CD1c-positive myeloid dendritic cell (primary cell): ENCODE data around the gene PRCP.
A peak's percentile ranks its signal among the peaks of the same experiment; 100 is the strongest.
"Not testable (repeated sequence)": the region's sequence is repeated elsewhere in the genome, so short reads cannot be mapped to it uniquely, and the experiment has no call there.

Experiments used
- DNase-seq: peaks from one replicate; pipeline ENCODE4 v3.0.0-alpha.2; 2016; ENCODE audit errors: extremely low spot score

Gene PRCP

DNA sequence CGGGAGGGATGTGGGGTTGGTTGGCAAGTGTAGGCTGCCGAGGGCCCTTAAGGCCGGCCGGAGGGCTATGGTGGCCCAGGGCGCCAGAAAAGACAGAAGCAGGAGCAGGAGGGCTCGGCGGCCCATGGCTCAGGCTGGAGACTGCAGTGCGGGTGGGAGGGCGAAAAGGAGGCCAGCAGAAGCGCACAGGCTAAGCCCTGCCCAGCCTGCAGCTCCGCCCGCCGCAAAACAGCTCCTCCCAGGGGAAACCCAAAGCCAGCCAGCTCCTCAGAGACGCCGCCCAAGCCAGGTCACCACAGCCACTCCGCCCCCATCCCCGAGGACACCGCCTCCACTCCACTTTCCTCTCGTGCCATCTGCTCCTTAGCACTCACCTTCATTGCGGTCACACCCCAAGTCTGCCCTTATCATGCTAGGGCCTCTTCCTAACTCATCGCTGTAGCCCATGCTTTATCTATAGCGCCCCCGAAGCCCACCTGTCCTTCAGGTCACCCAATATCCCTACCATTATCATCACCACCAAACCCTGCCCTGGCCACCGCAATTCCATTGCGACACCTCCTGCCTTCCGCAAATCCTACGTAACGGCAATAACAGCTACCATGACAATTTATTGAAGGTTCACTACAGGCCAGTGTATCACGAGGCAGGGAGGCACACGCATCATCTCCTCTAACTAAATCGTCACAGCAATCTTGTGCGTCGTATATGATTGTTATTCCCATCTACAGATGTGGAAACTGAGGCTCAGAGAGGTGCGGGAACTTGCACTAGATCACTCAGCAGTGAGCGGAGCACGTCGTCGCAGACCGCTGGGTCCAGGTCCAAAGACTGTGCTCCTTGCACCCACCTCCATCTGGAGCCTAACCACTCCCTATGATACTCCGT lies at the start of gene PRCP:
Gene PRCP (minus strand): TSS at position 154 of the 888 bp plus-strand sequence. CDS start 28 bp downstream, at position 126.
- DNase-seq = peak; percentile 95

DNA sequence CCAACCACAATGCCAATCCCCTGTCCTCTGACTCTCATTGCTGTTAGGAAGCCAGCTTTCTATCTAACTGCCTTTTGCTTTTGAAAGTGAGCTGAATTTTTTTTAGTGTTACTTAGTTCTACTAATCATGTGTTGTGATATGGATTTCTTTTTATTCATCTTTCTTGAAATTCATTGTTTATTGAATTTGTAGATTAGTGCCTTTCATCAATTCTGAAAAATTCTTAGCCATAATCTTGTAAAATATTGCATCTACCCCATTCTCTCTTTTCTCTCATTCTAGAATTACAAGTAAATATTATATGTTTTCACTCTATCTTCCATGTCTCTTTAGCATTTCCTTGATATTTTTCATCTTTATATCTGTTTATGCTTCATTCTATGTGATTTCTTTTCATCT lies 49.1 kb upstream of the PRCP start:
- DNase-seq = no peak

GRCh38 chr11:82945682-82946081 lies 45.5 kb upstream of the PRCP start:
- no peak for DNase-seq

DNA sequence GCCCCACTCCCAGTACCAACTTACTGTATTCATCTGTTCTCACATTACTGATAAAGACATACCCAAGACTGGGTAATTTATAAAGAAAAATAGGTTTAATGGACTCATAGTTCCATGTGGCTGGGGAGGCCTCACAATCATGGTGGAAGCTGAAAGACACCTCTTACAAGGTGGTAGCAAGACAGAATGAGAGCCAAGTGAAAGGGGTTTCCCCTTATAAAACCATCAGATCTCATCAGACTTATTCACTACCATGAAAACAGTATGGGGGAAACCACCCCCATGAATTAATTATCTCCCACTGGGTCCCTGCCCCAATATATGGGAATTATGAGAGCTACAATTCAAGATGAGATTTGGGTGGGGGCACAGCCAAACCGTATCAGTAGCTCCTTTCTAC lies 44.8 kb upstream of the PRCP start:
- DNase-seq = not testable (repeated sequence)

- no peak for DNase-seq
These were observed 44.0 kb upstream of the PRCP start for GRCh38 chr11:82944198-82944597.

DNA sequence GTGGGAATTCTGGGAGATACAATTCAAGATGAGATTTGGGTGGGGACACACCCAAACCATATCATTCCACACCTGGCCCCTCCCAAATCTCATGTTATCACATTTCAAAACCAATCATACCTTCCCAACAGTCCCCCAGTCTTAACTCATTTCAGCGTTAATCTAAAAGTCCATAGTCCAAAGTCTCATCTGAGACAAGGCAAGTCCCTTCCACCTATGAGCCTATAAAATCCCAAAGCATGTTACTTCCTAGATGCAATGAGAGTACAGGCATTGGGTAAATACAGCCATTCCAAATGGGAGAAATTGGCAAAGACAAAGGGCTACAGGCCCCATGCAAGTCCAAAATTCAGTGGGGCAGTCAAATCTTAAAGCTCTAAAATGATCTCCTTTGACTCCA lies 43.2 kb upstream of the PRCP start:
- not testable (repeated sequence) for DNase-seq

DNA sequence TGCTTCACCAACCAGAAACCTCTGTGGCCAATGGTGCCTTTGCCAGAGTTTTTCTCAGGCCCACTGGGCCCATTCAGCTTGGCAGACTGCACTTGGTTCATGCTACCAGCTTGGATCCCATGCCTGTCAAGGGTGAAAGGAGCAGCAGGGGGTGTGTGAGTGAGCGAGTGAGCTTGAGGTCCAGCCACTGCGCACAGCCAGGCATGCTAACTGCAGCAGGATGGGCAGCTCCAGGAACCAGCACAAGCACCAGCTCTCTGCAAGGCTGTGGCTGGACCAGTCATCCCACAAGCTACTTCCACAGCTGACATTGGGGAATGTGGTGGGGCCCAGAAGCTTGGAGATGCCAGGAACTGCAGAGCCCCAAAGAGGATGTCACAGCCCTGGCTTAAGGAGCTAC lies 42.1 kb upstream of the PRCP start:
- no peak for DNase-seq

DNA sequence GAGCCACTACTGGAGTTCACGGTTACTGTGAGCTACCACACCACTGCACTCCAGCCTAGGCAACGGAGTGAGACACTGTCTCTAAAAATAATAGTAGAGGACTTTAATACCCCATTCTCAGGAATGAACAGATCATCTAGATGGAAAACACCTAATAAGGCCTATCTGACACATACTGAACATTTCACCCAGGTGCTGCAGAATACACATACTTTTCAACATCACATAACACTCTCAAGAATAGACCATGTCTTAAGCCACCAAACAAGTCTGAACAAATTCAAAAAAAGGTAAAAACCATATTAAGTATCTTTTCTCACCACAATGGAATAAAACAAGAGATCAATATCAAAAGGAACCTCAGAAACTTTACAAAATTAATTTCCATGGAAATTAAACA lies 39.2 kb upstream of the PRCP start:
- no peak for DNase-seq

- no peak for DNase-seq
These were observed 37.3 kb upstream of the PRCP start for GRCh38 chr11:82937554-82937953.

DNA sequence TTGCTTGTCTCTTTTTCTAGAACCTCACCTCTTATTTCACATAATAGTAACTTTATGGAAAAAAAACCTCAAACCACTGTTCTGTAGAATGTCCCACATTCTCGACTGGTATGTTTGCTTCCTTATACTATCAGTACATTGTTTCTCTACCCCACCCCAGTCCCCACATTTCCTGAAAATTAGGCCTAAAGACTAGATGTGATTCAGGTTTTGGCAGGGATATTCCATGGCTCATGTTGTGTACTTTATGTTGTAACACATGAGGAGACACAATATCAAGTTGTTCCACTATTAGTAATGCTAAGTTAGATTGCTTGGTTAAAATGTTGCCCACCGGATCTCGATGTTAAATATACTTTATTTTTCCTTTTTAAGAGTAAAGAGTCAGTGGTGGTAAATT lies 36.0 kb upstream of the PRCP start:
- DNase-seq = no peak

GRCh38 chr11:82932564-82932963 lies 32.3 kb upstream of the PRCP start:
- no peak for DNase-seq

GRCh38 chr11:82930734-82931133 lies 30.5 kb upstream of the PRCP start:
- no peak for DNase-seq

DNA sequence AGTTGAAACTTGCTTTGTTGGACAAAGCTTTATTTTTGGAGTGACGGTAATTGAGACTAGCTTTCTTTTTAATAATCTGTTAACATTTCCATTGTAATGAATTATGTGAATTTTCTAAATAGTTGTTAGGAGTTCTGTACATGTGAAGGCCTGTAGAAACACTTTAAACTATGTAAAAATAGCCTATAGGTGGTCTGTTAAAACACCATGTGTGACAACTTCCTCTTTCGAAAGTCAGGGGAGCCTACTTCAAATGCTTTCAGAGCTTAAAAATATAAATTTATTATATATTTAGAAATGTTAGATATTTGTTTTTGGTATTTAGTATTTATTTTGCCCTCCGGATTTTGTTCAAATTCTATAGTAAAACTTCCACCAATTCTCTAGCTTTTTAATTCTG lies 30.0 kb upstream of the PRCP start:
- DNase-seq = no peak

DNA sequence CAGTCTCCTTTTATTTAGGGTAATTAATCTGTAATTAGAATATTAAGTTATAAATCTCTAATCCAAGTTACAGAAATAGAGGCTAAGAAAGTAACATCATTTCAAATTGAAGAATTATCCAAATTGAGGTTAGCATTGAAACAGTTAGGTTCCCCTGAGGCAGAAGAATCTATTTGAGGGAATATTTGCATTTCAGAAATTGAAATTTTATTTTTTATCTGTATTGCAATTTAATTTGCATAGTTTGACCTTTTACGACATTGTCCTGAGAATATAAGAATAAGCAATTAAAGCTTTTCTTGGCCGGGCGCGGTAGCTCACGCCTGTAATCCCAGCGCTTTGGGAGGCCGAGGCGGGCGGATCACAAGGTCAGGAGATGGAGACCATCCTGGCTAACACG lies 28.9 kb upstream of the PRCP start:
- no peak for DNase-seq

GRCh38 chr11:82927264-82927880 lies 27.1 kb upstream of the PRCP start:
- peak; percentile 69 for DNase-seq

DNA sequence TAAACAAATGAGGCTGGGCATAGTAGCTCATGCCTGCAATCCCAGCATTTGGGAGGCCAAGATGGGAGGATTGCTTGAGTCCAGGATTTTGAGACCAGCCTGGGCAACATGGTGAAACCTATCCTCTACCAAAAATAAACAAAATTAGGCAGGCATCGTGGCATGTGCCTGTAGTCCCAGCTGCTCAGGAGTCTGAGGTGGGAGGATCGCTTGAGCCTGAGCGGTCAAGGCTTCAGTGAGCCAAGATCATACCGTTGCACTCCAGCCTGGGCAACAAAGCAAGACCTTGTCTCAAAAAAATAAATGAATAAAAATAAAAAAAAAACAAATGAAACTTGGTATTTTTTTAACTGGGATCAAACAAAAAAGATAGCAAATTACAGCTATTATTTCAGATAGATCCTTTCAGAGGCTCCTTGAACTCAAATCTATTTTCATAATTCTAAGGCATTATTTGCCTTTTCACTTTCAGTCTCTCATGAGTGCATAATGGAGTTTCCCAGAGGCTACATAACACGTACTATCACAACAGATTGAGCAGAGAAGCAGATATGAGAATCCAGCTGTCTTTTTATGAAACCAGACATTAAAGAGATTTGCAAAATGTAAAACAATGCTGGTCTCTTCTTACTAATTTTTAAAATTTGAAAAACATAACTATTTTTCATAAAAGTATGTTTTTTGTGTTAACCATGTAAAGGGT lies 24.4 kb upstream of the PRCP start:
- DNase-seq = no peak

GRCh38 chr11:82922396-82923173 lies 22.4 kb upstream of the PRCP start:
- DNase-seq = not testable (repeated sequence)

DNA sequence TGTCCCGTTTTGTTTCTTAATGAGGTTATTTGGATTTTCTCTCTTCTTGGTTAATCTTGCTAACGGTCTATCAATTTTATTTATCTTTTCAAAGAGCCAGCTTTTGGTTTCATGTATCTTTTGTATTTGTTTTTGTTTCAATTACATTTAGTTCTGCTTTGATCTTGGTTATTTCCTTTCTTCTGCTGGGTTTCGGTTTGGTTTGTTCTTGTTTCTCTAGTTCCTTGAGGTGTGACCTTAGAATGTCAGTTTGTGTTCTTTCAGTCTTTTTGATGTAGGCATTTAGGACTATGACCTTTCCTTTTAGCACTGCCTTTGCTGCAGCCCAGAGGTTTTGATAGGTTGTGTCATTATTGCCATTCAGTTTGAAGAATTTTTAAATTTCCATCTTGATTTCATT lies 20.0 kb upstream of the PRCP start:
- not testable (repeated sequence) for DNase-seq

DNA sequence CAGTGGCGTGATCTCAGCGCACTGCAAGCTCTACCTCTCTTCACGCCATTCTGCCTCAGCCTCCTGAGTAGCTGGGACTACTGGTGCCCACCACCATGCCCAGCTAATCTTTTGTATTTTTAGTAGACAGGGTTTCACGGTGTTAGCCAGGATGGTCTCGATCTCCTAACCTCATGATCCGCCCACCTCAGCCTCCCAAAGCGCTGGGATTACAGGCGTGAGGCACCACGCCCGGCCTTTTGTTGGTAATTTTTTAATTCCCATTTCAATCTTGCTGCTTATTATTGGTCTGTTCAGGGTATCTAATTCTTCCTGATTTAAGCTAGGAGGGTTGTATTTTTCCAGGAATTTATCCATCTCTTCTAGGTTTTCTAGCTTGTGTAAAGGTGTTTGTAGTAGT lies 19.6 kb upstream of the PRCP start:
- DNase-seq = not testable (repeated sequence)

DNA sequence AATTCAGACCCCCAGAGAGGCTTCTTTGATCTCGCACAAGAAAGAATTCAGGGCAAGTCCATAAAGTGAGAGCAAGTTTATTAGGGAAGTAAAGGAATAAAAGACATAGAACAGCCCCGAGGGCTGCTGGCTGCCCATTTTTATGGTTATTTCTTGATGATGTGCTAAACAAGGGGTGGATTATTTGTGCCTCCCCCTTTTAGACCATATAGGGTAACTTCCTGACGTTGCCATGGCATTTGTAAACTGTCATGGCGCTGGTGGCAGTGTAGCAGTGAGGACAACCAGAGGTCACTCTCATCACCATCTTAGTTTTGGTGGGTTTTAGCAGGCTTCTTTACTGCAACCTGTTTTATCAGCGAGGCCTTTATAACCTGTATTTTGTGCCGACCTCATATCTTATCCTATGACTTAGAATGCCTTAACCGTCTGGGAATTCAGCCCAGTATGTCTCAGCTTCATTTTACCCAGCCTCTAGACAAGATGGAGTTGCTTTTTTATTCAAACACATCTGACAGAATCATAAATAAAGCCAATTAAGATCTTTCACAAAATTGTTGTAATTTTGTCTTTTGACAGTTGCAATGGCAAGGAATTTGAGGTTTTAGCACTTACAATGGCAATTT lies 8.9 kb upstream of the PRCP start:
- DNase-seq = no peak

GRCh38 chr11:82908311-82908710 lies 8.1 kb upstream of the PRCP start:
- no peak for DNase-seq
